MV-4-11 (cell line): ENCODE measurements around the gene FAM222A.

ENCODE experiments used
- DNase-seq: peaks from one replicate; lab custom pipeline; 2025; lab: John Stamatoyannopoulos, UW

FAM222A gene

GRCh38 chr12:109710747-109711595 is 2.7 kb upstream of the FAM222A start:
- no peak for DNase-seq

DNA sequence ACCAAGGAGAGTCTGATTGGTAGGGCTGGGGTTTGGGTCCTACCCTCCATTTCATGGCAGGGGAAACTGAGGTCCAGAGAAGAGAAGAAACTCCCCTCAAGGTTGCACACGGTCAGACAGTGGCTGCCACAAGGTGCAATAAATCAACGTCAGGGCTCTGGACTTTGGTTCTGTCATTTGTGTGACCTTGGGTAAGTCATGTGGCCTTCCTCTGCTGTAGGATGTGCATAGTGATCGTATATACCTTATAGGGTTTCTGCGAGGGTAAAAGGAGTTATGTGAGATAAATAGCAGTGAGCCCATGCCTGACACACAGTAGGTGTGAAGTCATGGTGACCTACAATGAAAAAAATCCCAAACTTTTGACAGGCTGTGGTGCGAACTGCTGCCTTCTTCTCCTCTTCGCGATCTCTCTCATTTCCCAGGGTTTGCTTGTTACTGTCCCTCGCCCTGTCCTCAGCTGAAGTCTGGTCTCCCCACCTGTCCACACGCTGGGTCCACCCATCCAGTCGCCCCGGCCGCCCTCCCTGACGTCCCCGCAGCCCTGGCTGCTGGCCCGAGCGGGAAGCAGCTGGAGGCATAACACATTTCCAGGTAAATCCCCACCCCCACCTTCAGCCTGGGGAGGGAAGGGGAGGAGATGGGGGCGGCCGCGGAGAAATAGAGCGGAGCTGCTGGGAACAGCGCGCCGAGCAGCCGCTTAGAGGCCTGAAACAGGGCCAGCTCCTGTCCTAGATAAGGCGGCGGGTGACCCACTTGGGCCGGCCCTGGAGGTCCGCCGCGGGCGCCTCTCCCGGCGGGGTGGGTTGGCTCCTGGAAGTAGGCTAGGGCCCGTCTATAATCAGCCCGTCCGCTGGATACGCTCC is 1.8 kb upstream of the FAM222A start:
- DNase-seq, result no peak

DNA sequence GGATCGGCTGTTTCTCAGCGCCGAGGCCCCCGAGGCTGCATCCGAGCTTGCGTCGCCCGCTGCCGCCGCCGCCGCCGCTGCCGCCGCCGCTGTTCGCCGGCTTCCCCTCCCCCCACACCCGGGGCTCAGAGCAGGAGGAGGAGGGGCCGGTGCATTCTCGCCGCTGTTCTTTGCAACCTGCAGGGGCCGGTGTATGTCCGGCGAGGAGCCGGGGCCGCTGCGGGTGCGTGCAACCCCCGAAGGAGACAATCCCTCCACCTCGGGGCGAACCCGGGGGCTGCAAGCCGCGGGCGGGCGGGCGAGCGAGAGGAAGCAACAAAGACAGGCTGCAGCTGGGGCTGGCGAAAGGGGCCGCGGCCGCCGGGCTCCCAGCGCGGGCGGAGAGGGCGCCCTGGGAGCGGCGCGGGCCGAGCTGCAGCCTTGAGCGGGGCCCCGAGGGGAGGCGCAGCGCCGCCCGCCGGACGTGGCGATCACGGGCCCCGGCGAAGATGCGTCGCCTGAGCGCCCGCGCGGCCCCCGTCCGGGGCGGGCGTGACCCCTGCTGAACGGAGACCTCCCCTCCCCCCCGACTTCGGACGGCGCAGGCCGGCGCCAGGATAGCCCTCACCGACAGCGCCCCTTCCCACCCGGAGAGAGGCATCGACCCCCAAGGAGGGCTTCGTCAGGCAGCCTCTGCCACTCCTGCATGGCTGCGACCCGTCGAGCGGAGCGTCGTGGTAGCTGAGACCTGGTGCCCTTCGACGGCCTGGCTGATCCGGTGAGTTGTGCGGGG is 702 bp downstream of the FAM222A start:
- peak; percentile 48 for DNase-seq

- DNase-seq, result no peak
These were observed 1.3 kb downstream of the FAM222A start for GRCh38 chr12:109714913-109715244.

- DNase-seq, result no peak
These were observed 1.9 kb downstream of the FAM222A start for GRCh38 chr12:109715310-109716091.

DNA sequence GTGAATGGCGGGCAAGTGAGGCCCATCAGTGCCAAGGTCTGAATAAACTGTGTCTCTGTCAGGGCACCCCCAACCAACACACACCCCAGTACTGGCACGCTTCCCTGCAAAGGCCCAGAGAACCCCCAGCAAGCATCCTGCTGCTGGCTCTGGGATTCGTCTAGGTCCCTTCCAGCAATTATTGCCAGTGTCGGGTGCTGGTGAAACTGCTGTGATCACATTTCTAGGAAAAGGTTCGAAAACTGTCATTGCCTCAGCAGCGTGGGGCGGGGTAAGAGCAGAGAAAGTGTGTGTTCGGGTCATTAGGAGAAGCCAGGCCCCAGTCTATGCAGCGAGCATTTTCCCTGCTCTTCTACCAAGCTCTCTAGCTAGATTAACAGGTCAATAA is 2.5 kb downstream of the FAM222A start:
- no peak for DNase-seq

- no peak for DNase-seq
These were observed 3.1 kb downstream of the FAM222A start for GRCh38 chr12:109716512-109717389.

GRCh38 chr12:109717390-109718357 is 4.0 kb downstream of the FAM222A start:
- DNase-seq, result no peak

- no peak for DNase-seq
These were observed 4.8 kb downstream of the FAM222A start for GRCh38 chr12:109718390-109718789.

GRCh38 chr12:109719123-109720022 is 5.7 kb downstream of the FAM222A start:
- no peak for DNase-seq

GRCh38 chr12:109720152-109720856 is 6.7 kb downstream of the FAM222A start:
- no peak for DNase-seq

DNA sequence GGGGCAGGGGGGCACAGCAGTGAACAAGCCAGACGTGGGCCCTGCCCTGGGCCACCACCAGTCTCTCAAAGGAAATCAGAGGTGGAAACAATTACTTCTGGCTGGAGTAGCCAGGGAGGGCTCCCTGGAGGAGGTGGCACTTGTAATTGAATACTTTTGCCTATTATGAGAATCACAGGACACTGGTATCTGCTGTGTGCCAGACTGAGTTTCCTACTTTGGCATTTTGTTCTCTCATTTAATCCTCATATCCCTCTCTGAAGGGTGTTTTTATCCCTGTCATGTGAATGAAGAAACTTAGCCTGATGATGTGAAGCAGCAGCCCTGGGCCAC is 7.2 kb downstream of the FAM222A start:
- no peak for DNase-seq

DNA sequence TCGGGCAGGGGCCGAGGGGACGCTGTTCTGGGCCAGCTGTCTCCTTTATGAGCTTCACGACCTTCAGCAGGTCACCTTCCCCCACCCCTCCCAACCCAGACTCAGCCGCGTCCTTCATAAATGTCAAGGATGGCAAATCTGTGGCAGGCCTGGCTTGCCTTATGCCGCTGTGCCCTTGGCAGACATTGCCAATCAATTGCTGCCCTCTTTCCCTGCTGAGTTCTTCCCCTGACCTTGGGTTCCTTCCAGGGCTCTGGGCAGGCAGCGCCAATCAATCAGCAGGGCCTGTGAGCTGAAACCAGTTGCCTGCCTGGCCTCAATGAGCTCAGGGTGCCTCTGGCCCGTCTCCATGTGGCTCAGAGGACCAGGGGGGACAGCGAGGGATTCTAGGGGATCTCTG is 7.7 kb downstream of the FAM222A start:
- no peak for DNase-seq

GRCh38 chr12:109722022-109722720 is 8.5 kb downstream of the FAM222A start:
- no peak for DNase-seq

DNA sequence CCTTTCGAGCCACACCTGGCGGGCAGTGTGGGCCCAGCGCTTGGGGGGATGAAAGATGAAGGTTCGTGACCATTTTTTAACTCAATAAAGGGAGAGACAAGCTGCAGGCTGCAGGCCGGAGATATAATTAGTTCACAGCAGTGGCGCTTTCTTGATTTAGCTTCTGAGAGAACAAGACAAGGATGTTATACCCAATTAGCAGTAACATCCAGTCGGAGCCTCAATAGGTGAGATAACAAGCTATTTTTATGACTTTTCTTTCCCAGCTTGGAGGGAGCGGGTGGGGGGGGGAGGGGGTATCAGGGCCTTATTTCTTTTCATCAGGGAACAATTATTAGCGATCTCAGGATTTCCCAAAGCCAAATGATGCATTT is 9.1 kb downstream of the FAM222A start:
- DNase-seq, result no peak

GRCh38 chr12:109723311-109723881 is 9.8 kb downstream of the FAM222A start:
- no peak for DNase-seq

- DNase-seq, result no peak
These were observed 10.8 kb downstream of the FAM222A start for GRCh38 chr12:109724321-109724892.
